K562 treated with DMSO at 1 percent for 24 hours (cell line): ENCODE results near the gene KIAA1217. TPM values are rescaled to one million over a fixed set of nuclear protein-coding genes. Genes with fewer than 3 reads are reported as not detected.

ENCODE experiments used
- total RNA-seq: library from RNA; unstranded; fragments of 300-600 nt; gene quantifications from 2 replicates; pipeline ENCODE4 v1.2.3, GENCODE V29; 2022; ENCODE audit warnings: low read depth; ENCODE audit not compliant: insufficient read depth

Gene KIAA1217
- total RNA-seq: not detected in 2 replicates

GRCh38 chr10:24208661-24209431 lies at the start of gene KIAA1217:
Gene KIAA1217 (plus strand): TSS chr10:24209138. CDS start chr10:24209194, 56 bp downstream.

